K562 (cell line): Measurements from ENCODE around the gene TASP1. TPM values are rescaled to one million over a fixed set of nuclear protein-coding genes. Genes with fewer than 3 reads are reported as not detected.

Experiments used
- ATAC-seq: fragments of 200-7000 bp; cut with Tn5 transposase; 3 replicates; pipeline ENCODE4 v1.9.1; 2020; ENCODE audit warnings: moderate library complexity
- BruUV-seq: library from RNA; stranded (reverse); fragments of 400-500 nt; replicated peaks from 2 replicates; lab custom pipeline; 2021; lab: Mats Ljungman, UMichigan
- CTCF ChIA-PET: fragments of 300-600 bp; formaldehyde crosslinking; extraction: SDS; loops from one replicate; lab custom pipeline; 2021; ENCODE audit warnings: low intra/inter-chr PET ratio; lab: Yijun Ruan, JAX
- POLR2A ChIA-PET: fragments of 300-600, 350-650 bp; sonication (Branson Sonifier 250); formaldehyde crosslinking; extraction: SDS; loops from one replicate; lab custom pipeline; 2021; ENCODE audit warnings: antibody characterized with exemption, inconsistent platforms; lab: Yijun Ruan, JAX
- DNase-seq, 4 experiments: peaks; one replicate each; pipeline versions ENCODE4 v3.0.0 to v3.0.0-alpha.2; 2011 to 2018; ENCODE audit warnings: low spot score in 3 of 4, mixed read lengths in 3 of 4; ENCODE audit errors: extremely low read depth in 1 of 4
- FAIRE-seq: peaks from 2 replicates; lab custom pipeline; 2011; peaks lifted over from hg19 to GRCh38; lab: Jason Lieb, UNC
- H2AFZ ChIP-seq: 2 replicates; pipeline ENCODE4 v1.6.0; 2011; ENCODE audit warnings: low read depth, low read length, control low read depth, inconsistent platforms
- H3K27ac ChIP-seq: fragments of 200-600 bp; 3 replicates; pipeline ENCODE4 v1.8.0; 2011; ENCODE audit warnings: low read depth, mild to moderate bottlenecking, control low read depth, inconsistent platforms, low read length, moderate library complexity, mixed read lengths; ENCODE audit errors: extremely low read depth
- H3K27me3 ChIP-seq, 2 experiments: fragments of 300-600 bp in 1 of 2; 2 replicates in 1 of 2; 3 replicates in 1 of 2; pipeline versions ENCODE4 v1.6.0 to v1.8.0; 2011; ENCODE audit warnings: inconsistent platforms in 2 of 2, low read length in 2 of 2, mild to moderate bottlenecking in 1 of 2, mixed read lengths in 1 of 2, moderate library complexity in 1 of 2; ENCODE audit not compliant: control insufficient read depth in 2 of 2, insufficient read depth in 2 of 2
- H3K36me3 ChIP-seq: fragments of 300-600 bp; 3 replicates; pipeline ENCODE4 v1.8.0; 2011; ENCODE audit warnings: mild to moderate bottlenecking, low read length, inconsistent platforms; ENCODE audit not compliant: control insufficient read depth, insufficient read depth
- H3K4me1 ChIP-seq, 2 experiments: fragments of 200-600 bp in 1 of 2; replicated peaks in 1 of 2; 2 replicates in 1 of 2; 3 replicates in 1 of 2; pipeline versions ENCODE4 v1.5.1 to v1.8.0; 2011; ENCODE audit warnings: inconsistent platforms in 2 of 2, low read length in 2 of 2, mild to moderate bottlenecking in 1 of 2, mixed read lengths in 1 of 2, moderate library complexity in 1 of 2; ENCODE audit not compliant: control insufficient read depth in 2 of 2, insufficient read depth in 2 of 2
- H3K4me2 ChIP-seq: 2 replicates; pipeline ENCODE4 v1.6.1; 2011; ENCODE audit warnings: low read length, control low read depth, inconsistent platforms, mixed read lengths; ENCODE audit not compliant: insufficient read depth
- H3K4me3 ChIP-seq: fragments of 200-600 bp; sonication (generic), shearing (Covaris generic); 2 replicates; pipeline ENCODE4 v1.5.1; 2016; ENCODE audit warnings: control low read depth, inconsistent platforms
- H3K79me2 ChIP-seq: fragments of 200-600 bp; 3 replicates; pipeline ENCODE4 v1.8.0; 2011; ENCODE audit warnings: low read length, inconsistent platforms; ENCODE audit not compliant: control insufficient read depth, insufficient read depth
- H3K9ac ChIP-seq, 2 experiments: 2 replicates each; pipeline versions ENCODE4 v1.6.0 to v1.6.1; 2011; ENCODE audit warnings: low read depth in 2 of 2, low read length in 2 of 2, control low read depth in 1 of 2, inconsistent platforms in 1 of 2, mild to moderate bottlenecking in 1 of 2, mixed read lengths in 1 of 2; ENCODE audit not compliant: insufficient read depth in 1 of 2
- H3K9me1 ChIP-seq: one replicate; pipeline ENCODE4 v1.6.0; 2011; ENCODE audit warnings: inconsistent platforms, mild to moderate bottlenecking, low read length, moderate library complexity; ENCODE audit not compliant: control insufficient read depth, insufficient read depth
- H3K9me3 ChIP-seq: replicated peaks from 2 replicates; pipeline ENCODE4 v1.5.1; 2011; ENCODE audit warnings: low read depth, low read length, inconsistent platforms; ENCODE audit not compliant: control insufficient read depth, insufficient read depth
- H4K20me1 ChIP-seq: replicated peaks from 2 replicates; pipeline ENCODE4 v1.6.1; 2011; ENCODE audit warnings: low read length, inconsistent platforms, mixed read lengths; ENCODE audit not compliant: control insufficient read depth, insufficient read depth
- ASH1L ChIP-seq: fragments of 450-650 bp; IDR thresholded peaks from 2 replicates; pipeline ENCODE4 v1.6.1; 2018; ENCODE audit warnings: borderline replicate concordance, mild to moderate bottlenecking, low read depth; ENCODE audit not compliant: partially characterized antibody
- BRD9 ChIP-seq: fragments of 450-650 bp; IDR thresholded peaks from 2 replicates; pipeline ENCODE4 v1.6.1; 2018; ENCODE audit warnings: low read depth; ENCODE audit not compliant: partially characterized antibody
- CHD1 ChIP-seq: fragments of 200-600 bp; sonication (generic); IDR thresholded peaks from one replicate; pipeline ENCODE4 v1.6.1; 2012; ENCODE audit warnings: mild to moderate bottlenecking, moderate library complexity, low read length, inconsistent platforms
- GABPA ChIP-seq: fragments of 200-800 bp; sonication (Bioruptor generic); conservative IDR thresholded peaks from 2 replicates; pipeline ENCODE4 v1.6.1; 2016; ENCODE audit warnings: low read depth, missing genetic modification characterization, missing compliant biosample characterization
- KLF16 ChIP-seq: IDR thresholded peaks from 2 replicates; pipeline ENCODE4 v1.6.1; 2016; ENCODE audit warnings: antibody characterized with exemption
- OTX1 ChIP-seq: fragments of 450-650 bp; formaldehyde crosslinking; IDR thresholded peaks from 2 replicates; pipeline ENCODE4 v1.4.0; 2022; ENCODE audit warnings: mild to moderate bottlenecking
- RBM34 ChIP-seq: fragments of 200-400 bp; formaldehyde crosslinking; IDR thresholded peaks from 2 replicates; pipeline ENCODE4 v1.6.1; 2018; ENCODE audit warnings: low read length, borderline replicate concordance; ENCODE audit not compliant: insufficient read depth
- SMARCE1 ChIP-seq: fragments of 450-650 bp; IDR thresholded peaks from 2 replicates; pipeline ENCODE4 v1.7.1; 2016; ENCODE audit warnings: mild to moderate bottlenecking
- SRSF7 ChIP-seq: fragments of 200-400 bp; formaldehyde crosslinking; optimal IDR thresholded peaks from 2 replicates; pipeline ENCODE3; 2017; ENCODE audit warnings: mild to moderate bottlenecking, low read depth, low read length
- ZNF282 ChIP-seq: sonication (generic); formaldehyde crosslinking; IDR thresholded peaks from 2 replicates; pipeline ENCODE4 v1.8.1; 2023; ENCODE audit warnings: missing genetic modification reagents
- WGBS: fragments of 100-300 bp; shearing (Covaris generic); methylation state at CpG from one replicate; pipeline ENCODE4 v1.1.6; 2016; ENCODE audit warnings: low coverage, mixed read lengths; ENCODE audit not compliant: insufficient coverage; ENCODE audit errors: missing lambda C conversion rate; 5-methylcytosine and 5-hydroxymethylcytosine counted together
- in situ Hi-C: fragments of 300-500 bp; cut with MboI; formaldehyde crosslinking; loops from 4 replicates; pipeline ENCODE4 v1.15.0; 2018; ENCODE audit warnings: inconsistent platforms, mixed read lengths
- intact Hi-C: fragments of 100-400 bp; cut with micrococcal nuclease; formaldehyde crosslinking; loops from 2 replicates; pipeline ENCODE4 v1.14.2; 2022
- polyA plus RNA-seq, 8 experiments: library from polyadenylated mRNA; depleted of rRNA in 4 of 8; stranded (reverse) in 5 of 8; unstranded in 3 of 8; fragments of >200 nt; fragmentation: Nextera tagmentation in 2 of 8; fragmentation: Illumina TruSeq in 1 of 8; extraction: Ambion mirVana in 2 of 8; extraction: Trizol in 1 of 8; gene quantifications; 2 replicates each; pipeline versions ENCODE4 v1.2.1 to v1.2.3, GENCODE V29; 2011 to 2014; ENCODE audit warnings: inconsistent platforms in 1 of 8, missing spikeins in 1 of 8
- total RNA-seq, 7 experiments: library from RNA; depleted of rRNA in 6 of 7; stranded (reverse); fragments of >200 nt in 6 of 7; fragmentation: Illumina TruSeq in 2 of 7; extraction: Trizol in 2 of 7; gene quantifications; 2 replicates each; pipeline versions ENCODE4 v1.2.1 to v1.2.3, GENCODE V29; 2011 to 2021; ENCODE audit warnings: low replicate concordance in 1 of 7
- TF ChIP-seq, protein P1 (sequence below), 2 experiments: fragments of 450-650 bp in 1 of 2; sonication (generic) in 1 of 2; formaldehyde crosslinking in 1 of 2; IDR thresholded peaks in 1 of 2; conservative IDR thresholded peaks in 1 of 2; 2 replicates each; pipeline versions ENCODE4 v1.6.1 to v1.8.1; 2016 to 2023; ENCODE audit warnings: mild to moderate bottlenecking in 2 of 2, moderate library complexity in 2 of 2, inconsistent platforms in 1 of 2, missing genetic modification reagents in 1 of 2
- TF ChIP-seq, protein P2 (sequence below): sonication (generic); IDR thresholded peaks from 2 replicates; pipeline ENCODE4 v1.6.1; 2016
- TF ChIP-seq, protein P3 (sequence below): sonication (generic); formaldehyde crosslinking; IDR thresholded peaks from 2 replicates; pipeline ENCODE4 v1.8.1; 2023; ENCODE audit warnings: mild to moderate bottlenecking, missing genetic modification reagents
- TF ChIP-seq, protein P4 (sequence below), 3 experiments: fragments of 200-800 bp in 1 of 3; fragments of 250-450 bp in 1 of 3; fragments of 450-650 bp in 1 of 3; sonication (Bioruptor Pico) in 1 of 3; sonication (Bioruptor generic) in 1 of 3; formaldehyde crosslinking in 1 of 3; IDR thresholded peaks; 2 replicates each; pipeline versions ENCODE4 v1.6.1 to v1.8.0; 2016 to 2022; ENCODE audit warnings: mild to moderate bottlenecking in 2 of 3, missing genetic modification characterization in 2 of 3, missing compliant biosample characterization in 1 of 3, moderate library complexity in 1 of 3

TASP1 gene
- total and polyA plus RNA-seq, 9 of the 15 experiments (the other 6 are each of a cell fraction or from before 2014, with no cell fraction given): 3.7 to 10.6 (median 6.4) TPM

DNA sequence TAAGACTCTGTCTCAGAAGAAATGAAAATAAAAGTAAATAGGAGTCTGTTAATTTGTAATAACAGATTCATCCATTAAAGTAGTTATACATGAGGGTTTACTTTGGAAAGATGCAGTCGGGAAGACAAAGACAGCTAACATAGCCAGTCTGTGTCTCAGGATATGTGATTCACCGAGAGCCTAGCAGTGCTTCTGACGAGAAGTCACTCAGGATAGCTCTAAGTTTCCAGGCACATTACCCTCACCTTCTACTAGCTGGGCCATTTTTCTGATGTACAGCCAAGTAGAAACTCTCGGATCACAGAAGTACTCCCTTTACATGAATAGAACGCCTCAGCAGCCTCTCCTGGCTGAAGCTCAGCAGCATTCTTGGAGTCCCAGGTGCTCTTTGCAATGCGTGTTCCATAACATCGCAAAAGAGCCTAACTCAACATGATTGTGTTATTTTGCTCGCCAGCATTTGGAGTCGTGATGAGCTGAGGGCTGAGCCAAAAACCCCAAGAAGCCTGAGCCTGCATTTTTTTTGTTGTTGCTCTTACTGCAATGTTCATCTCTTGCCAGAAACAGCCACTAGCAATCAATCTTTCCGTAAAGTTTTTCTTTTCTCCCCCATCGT lies 22.4 kb upstream of the TASP1 start:
- DNase-seq (no peak), FAIRE-seq (no peak), ATAC-seq (no peak)
- no peaks in the 10 kb centered on the region for H3K9me3 ChIP-seq
- no TSS peak for BruUV-seq
- H3K9ac ChIP-seq: no peak overlapping the region
- no peaks in the 10 kb centered on the region for H3K4me1 ChIP-seq
- H2AFZ ChIP-seq: no peak overlapping the region
- no peaks in the 10 kb centered on the region for H3K79me2 ChIP-seq
- no peaks in the 10 kb centered on the region for H4K20me1 ChIP-seq
- H3K9me1 ChIP-seq: no peaks in the 10 kb centered on the region
- in situ Hi-C loops (no loop called here), intact Hi-C loops (no loop called here)
- no peak overlapping the region for H3K4me3 ChIP-seq
- WGBS: 0% methylated on average over 11 of the region's 11 CpGs
- CTCF ChIA-PET: no interaction called here
- H3K27ac ChIP-seq: no peak overlapping the region
- H3K27me3 ChIP-seq: peaks cover 5 to 9% of the 10 kb centered on the region in 2 experiments; a peak in 2 of 5 replicates
- H3K4me2 ChIP-seq: no peak overlapping the region
- POLR2A ChIA-PET: no interaction called here
- H3K36me3 ChIP-seq: no peaks in the 10 kb centered on the region
- TF ChIP-seq GABPA (tag) (no peak), ASH1L (no peak), ZNF282 (CRISPR knock-in tag) (no peak), CHD1 (no peak), BRD9 (no peak), SRSF7 (no peak), SMARCE1 (no peak), RBM34 (no peak), OTX1 (no peak), KLF16 (no peak)
- TF ChIP-seq, protein P1, sequence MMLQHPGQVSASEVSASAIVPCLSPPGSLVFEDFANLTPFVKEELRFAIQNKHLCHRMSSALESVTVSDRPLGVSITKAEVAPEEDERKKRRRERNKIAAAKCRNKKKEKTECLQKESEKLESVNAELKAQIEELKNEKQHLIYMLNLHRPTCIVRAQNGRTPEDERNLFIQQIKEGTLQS (IDR thresholded peaks at IDR 0.05): no peak
- TF ChIP-seq, protein P1 (CRISPR knock-in tag; conservative IDR thresholded peaks at IDR 0.05): no peak
- TF ChIP-seq, protein P2, sequence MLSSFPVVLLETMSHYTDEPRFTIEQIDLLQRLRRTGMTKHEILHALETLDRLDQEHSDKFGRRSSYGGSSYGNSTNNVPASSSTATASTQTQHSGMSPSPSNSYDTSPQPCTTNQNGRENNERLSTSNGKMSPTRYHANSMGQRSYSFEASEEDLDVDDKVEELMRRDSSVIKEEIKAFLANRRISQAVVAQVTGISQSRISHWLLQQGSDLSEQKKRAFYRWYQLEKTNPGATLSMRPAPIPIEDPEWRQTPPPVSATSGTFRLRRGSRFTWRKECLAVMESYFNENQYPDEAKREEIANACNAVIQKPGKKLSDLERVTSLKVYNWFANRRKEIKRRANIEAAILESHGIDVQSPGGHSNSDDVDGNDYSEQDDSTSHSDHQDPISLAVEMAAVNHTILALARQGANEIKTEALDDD: no peak
- TF ChIP-seq, protein P3, sequence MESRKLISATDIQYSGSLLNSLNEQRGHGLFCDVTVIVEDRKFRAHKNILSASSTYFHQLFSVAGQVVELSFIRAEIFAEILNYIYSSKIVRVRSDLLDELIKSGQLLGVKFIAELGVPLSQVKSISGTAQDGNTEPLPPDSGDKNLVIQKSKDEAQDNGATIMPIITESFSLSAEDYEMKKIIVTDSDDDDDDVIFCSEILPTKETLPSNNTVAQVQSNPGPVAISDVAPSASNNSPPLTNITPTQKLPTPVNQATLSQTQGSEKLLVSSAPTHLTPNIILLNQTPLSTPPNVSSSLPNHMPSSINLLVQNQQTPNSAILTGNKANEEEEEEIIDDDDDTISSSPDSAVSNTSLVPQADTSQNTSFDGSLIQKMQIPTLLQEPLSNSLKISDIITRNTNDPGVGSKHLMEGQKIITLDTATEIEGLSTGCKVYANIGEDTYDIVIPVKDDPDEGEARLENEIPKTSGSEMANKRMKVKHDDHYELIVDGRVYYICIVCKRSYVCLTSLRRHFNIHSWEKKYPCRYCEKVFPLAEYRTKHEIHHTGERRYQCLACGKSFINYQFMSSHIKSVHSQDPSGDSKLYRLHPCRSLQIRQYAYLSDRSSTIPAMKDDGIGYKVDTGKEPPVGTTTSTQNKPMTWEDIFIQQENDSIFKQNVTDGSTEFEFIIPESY (CRISPR knock-in tag): no peak
- TF ChIP-seq, protein P4, sequence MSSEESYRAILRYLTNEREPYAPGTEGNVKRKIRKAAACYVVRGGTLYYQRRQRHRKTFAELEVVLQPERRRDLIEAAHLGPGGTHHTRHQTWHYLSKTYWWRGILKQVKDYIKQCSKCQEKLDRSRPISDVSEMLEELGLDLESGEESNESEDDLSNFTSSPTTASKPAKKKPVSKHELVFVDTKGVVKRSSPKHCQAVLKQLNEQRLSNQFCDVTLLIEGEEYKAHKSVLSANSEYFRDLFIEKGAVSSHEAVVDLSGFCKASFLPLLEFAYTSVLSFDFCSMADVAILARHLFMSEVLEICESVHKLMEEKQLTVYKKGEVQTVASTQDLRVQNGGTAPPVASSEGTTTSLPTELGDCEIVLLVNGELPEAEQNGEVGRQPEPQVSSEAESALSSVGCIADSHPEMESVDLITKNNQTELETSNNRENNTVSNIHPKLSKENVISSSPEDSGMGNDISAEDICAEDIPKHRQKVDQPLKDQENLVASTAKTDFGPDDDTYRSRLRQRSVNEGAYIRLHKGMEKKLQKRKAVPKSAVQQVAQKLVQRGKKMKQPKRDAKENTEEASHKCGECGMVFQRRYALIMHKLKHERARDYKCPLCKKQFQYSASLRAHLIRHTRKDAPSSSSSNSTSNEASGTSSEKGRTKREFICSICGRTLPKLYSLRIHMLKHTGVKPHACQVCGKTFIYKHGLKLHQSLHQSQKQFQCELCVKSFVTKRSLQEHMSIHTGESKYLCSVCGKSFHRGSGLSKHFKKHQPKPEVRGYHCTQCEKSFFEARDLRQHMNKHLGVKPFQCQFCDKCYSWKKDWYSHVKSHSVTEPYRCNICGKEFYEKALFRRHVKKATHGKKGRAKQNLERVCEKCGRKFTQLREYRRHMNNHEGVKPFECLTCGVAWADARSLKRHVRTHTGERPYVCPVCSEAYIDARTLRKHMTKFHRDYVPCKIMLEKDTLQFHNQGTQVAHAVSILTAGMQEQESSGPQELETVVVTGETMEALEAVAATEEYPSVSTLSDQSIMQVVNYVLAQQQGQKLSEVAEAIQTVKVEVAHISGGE (CRISPR knock-in tag; IDR thresholded peaks at IDR 0.05): no peak
